Measurements from ENCODE around the gene UBR7.

UBR7 gene

DNA sequence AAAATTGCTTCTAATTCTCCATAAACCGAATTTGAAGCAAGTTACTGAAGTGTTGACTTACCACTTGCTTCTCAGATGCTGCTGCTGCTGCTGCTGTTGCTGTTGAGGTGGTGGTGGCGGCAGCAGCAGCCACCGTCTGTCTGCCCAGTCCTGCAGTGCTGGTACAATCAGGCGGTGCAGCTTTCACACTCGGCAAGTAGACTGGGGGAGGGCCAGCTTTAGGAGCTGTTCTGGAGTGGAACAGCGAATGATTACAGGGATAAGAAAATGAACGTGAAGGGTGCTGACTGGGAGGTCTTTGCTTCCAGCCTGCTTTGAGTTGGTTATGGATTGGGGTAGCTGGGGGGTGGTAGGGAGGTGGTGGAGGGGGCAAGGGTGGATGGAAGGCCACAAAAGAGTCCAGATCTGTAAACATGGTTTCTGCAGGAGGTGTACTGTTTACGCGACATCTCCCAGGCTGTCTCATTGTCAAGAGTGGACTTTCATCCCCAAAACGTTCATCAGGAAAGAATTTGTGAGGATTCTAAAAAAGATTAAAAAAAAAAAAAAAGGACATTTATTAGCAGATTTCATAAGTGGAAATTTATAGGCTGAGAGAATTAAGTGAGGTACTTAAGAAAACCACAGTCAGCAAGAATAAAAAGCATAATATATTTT lies 38.8 kb downstream of the UBR7 start:
- no peak for TF ChIP-seq ZBTB7A (IDR thresholded peaks at IDR 0.05; ENCODE audit: low read depth)
- TF ChIP-seq CREB1 (IDR thresholded peaks at IDR 0.05; ENCODE audit: low read depth), result no peak
- no peak for TF ChIP-seq NFIC (IDR thresholded peaks at IDR 0.05)
- no peak for TF ChIP-seq TCF12 (IDR thresholded peaks at IDR 0.05; ENCODE audit: low read depth)
- TF ChIP-seq TEAD4 (IDR thresholded peaks at IDR 0.05), result no peak
- TF ChIP-seq FOXM1 (IDR thresholded peaks at IDR 0.05; ENCODE audit: borderline replicate concordance, low read depth), result no peak

- TF ChIP-seq EP300 (IDR thresholded peaks at IDR 0.05; ENCODE audit: borderline replicate concordance) (no peak), CEBPB (IDR thresholded peaks at IDR 0.05) (no peak), CREB1 (IDR thresholded peaks at IDR 0.05; ENCODE audit: low read depth) (no peak), EGR1 (IDR thresholded peaks at IDR 0.05) (no peak), ZBTB7A (IDR thresholded peaks at IDR 0.05; ENCODE audit: low read depth) (no peak), YY1 (IDR thresholded peaks at IDR 0.05; ENCODE audit: low read depth) (no peak), FOXM1 (IDR thresholded peaks at IDR 0.05; ENCODE audit: borderline replicate concordance, low read depth) (no peak), TCF12 (IDR thresholded peaks at IDR 0.05; ENCODE audit: low read depth) (no peak)
- TF ChIP-seq, protein P1, sequence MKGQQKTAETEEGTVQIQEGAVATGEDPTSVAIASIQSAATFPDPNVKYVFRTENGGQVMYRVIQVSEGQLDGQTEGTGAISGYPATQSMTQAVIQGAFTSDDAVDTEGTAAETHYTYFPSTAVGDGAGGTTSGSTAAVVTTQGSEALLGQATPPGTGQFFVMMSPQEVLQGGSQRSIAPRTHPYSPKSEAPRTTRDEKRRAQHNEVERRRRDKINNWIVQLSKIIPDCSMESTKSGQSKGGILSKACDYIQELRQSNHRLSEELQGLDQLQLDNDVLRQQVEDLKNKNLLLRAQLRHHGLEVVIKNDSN (IDR thresholded peaks at IDR 0.05), result no peak
Observed at GRCh38 chr14:93246534-93246933, 39.5 kb downstream of the UBR7 start.

- no peak for TF ChIP-seq RAD21 (IDR thresholded peaks at IDR 0.05; ENCODE audit: low read depth)
- no peak for TF ChIP-seq TAF1 (IDR thresholded peaks at IDR 0.05; ENCODE audit: low read depth)
- TF ChIP-seq FOXM1 (IDR thresholded peaks at IDR 0.05; ENCODE audit: borderline replicate concordance, low read depth), result no peak
- TF ChIP-seq YY1 (IDR thresholded peaks at IDR 0.05; ENCODE audit: low read depth), result no peak
- no peak for TF ChIP-seq EGR1 (IDR thresholded peaks at IDR 0.05)
- TF ChIP-seq, protein P1 (IDR thresholded peaks at IDR 0.05), result no peak
- TF ChIP-seq TCF12 (IDR thresholded peaks at IDR 0.05; ENCODE audit: low read depth), result no peak
- TF ChIP-seq, protein P2, sequence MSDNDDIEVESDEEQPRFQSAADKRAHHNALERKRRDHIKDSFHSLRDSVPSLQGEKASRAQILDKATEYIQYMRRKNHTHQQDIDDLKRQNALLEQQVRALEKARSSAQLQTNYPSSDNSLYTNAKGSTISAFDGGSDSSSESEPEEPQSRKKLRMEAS (IDR thresholded peaks at IDR 0.05), result no peak
Observed at GRCh38 chr14:93249128-93249831, 42.2 kb downstream of the UBR7 start.

- TF ChIP-seq, protein P1 (IDR thresholded peaks at IDR 0.05), result no peak
- TF ChIP-seq NFIC (IDR thresholded peaks at IDR 0.05), result peak; percentile 54; the same call in 1 of the 2 replicates
Observed at GRCh38 chr14:93262446-93262845, 55.4 kb downstream of the UBR7 start.

GRCh38 chr14:93263416-93263815 lies 56.4 kb downstream of the UBR7 start:
- TF ChIP-seq RAD21 (IDR thresholded peaks at IDR 0.05; ENCODE audit: low read depth) (no peak), NFIC (IDR thresholded peaks at IDR 0.05) (no peak), CEBPB (IDR thresholded peaks at IDR 0.05) (no peak), EP300 (IDR thresholded peaks at IDR 0.05; ENCODE audit: borderline replicate concordance) (no peak), ZBTB7A (IDR thresholded peaks at IDR 0.05; ENCODE audit: low read depth) (no peak), FOXM1 (IDR thresholded peaks at IDR 0.05; ENCODE audit: borderline replicate concordance, low read depth) (no peak), CREB1 (IDR thresholded peaks at IDR 0.05; ENCODE audit: low read depth) (no peak)
- TF ChIP-seq, protein P2 (IDR thresholded peaks at IDR 0.05), result no peak

- TF ChIP-seq CEBPB (IDR thresholded peaks at IDR 0.05), result no peak
- no peak for TF ChIP-seq YY1 (IDR thresholded peaks at IDR 0.05; ENCODE audit: low read depth)
- TF ChIP-seq TEAD4 (IDR thresholded peaks at IDR 0.05), result no peak
- TF ChIP-seq, protein P1 (IDR thresholded peaks at IDR 0.05), result no peak
- no peak for TF ChIP-seq TCF12 (IDR thresholded peaks at IDR 0.05; ENCODE audit: low read depth)
- no peak for TF ChIP-seq RAD21 (IDR thresholded peaks at IDR 0.05; ENCODE audit: low read depth)
- TF ChIP-seq NFIC (IDR thresholded peaks at IDR 0.05), result no peak
- TF ChIP-seq FOXM1 (IDR thresholded peaks at IDR 0.05; ENCODE audit: borderline replicate concordance, low read depth), result no peak
- no peak for TF ChIP-seq EP300 (IDR thresholded peaks at IDR 0.05; ENCODE audit: borderline replicate concordance)
- no peak for TF ChIP-seq ZBTB7A (IDR thresholded peaks at IDR 0.05; ENCODE audit: low read depth)
- TF ChIP-seq TAF1 (IDR thresholded peaks at IDR 0.05; ENCODE audit: low read depth), result no peak
- TF ChIP-seq REST (IDR thresholded peaks at IDR 0.05; ENCODE audit: low read depth), result no peak
- TF ChIP-seq CREB1 (IDR thresholded peaks at IDR 0.05; ENCODE audit: low read depth), result no peak
- no peak for TF ChIP-seq EGR1 (IDR thresholded peaks at IDR 0.05)
- TF ChIP-seq, protein P2 (IDR thresholded peaks at IDR 0.05), result no peak
Observed at GRCh38 chr14:93266127-93266526, 59.1 kb downstream of the UBR7 start.

Measured in Ishikawa (cell line).